GM21390 (cell line): Measurements from ENCODE around the gene RASSF7.

Source experiments
- ATAC-seq: cut with Tn5 transposase; IDR thresholded peaks from one replicate; pipeline ENCODE4 v1.9.1; 2021; ENCODE audit not compliant: unreplicated experiment

The RASSF7 gene

DNA sequence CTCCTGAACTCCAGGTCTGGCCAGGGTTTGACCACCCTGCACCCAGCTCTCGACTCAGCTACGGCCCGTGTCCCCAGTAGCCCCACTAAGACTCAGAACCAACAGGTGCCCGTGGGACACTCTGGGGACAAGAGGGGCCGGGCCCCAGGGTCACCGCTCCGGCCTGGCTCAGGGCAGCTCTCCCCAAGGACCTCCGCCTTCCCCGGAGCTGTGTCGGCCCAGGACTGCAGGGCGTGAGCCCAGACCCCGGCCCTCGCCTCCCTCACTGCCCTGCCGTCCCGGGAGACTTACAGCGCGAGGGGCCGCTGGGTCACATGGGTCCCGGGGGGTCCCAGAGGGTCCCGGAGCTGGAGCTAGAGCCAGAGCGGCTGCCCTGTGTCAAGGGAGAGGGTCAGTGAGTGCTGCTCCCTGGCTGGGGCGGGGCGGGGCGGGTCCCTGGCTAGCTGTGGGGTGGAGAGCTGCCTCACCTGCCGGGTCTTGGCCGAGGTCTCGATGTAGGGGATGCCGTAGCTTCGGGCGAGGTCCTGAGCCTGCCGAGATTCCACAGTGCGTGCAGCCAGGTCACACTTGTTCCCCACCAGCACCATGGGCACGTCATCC lies 27.7 kb upstream of the RASSF7 start:
- no peak for ATAC-seq

DNA sequence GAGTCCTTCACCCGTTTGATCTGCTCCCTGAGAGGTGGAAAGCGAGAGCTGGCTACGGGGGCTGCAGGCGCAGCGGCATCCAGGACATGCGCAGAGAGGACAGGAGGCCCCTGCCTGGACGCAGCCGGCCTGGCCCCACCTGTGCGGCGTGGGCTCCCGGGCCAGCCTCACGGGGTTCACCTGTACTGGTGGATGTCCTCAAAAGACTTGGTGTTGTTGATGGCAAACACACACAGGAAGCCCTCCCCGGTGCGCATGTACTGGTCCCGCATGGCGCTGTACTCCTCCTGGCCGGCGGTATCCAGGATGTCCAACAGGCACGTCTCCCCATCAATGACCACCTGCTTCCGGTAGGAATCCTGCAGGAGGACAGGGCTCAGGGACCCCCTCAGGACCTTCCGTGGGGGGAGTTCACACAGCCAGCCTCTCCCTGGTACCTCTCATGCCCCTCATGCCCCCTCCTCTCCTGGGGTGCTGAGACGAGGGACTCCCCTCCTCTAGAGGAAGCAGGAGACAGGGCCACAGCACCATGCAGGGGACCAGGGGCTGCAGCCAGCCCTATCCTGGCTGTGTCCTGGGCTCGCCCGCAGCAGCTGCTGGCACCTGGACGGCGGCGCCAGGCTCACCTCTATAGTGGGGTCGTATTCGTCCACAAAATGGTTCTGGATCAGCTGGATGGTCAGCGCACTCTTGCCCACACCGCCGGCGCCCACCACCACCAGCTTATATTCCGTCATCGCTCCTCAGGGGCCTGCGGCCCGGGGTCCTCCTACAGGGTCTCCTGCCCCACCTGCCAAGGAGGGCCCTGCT lies 27.0 kb upstream of the RASSF7 start:
- ATAC-seq, result no peak

- ATAC-seq, result no peak
Observed at GRCh38 chr11:534396-535209, 26.2 kb upstream of the RASSF7 start.

- peak; percentile 12 for ATAC-seq
Observed at GRCh38 chr11:535210-535518, 25.6 kb upstream of the RASSF7 start.

DNA sequence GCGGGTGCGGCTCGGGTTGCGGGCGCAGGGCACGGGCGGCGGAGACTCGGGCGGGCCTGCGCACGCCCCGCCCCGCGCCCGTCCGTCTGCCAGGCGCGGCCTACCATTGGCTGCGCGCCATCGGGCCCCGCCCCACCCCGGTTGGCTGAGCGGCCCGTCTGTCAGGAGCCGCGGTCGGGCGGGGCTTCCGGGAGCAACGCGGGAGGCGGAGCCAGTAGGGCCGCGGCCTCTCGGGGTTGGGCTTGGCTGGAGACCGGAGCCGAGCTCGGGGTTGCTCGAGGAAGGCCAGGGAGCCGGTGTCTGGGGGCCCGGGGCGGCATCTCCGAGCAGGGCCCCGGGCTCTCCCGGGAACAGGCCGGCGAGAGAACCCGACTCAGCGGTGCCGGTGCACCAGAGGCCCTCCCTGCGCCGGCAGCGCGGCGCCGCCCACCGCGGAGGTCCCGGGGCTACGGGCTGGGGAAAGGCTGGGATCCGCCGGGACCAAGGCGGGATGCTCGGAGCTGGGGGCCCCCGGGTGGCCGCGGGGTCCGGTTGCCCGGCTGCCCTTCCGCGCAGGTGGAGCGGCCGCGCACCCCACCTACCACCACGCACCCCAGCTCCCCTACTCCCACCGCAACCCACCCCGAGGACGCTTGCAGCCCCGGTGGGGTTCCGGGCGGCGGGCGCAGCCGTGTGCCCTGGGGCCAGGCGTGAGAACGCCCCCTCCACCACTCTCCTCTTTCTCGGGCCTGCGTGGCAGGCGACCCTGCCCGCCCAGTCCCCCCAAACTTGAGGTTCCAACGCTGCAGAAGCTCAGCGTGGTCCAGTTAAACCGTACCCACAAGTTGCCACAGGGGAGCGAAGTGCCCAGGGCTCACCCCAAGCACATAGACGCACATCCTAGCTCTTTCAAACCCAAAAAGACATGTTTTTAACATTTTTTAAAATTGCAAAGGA lies 25.0 kb upstream of the RASSF7 start, which contains the start of gene HRAS:
Gene HRAS (minus strand): TSS at position 58 of the 936 bp plus-strand sequence.
- peak; percentile 63 for ATAC-seq

GRCh38 chr11:536841-537621 lies 23.7 kb upstream of the RASSF7 start, which contains the start of gene LRRC56:
LRRC56 (plus strand) TSS chr11:537527; CDS start chr11:540685, 3,158 bp downstream.
- ATAC-seq, result peak; percentile 44

GRCh38 chr11:537622-538430 lies 22.9 kb upstream of the RASSF7 start:
- no peak for ATAC-seq

DNA sequence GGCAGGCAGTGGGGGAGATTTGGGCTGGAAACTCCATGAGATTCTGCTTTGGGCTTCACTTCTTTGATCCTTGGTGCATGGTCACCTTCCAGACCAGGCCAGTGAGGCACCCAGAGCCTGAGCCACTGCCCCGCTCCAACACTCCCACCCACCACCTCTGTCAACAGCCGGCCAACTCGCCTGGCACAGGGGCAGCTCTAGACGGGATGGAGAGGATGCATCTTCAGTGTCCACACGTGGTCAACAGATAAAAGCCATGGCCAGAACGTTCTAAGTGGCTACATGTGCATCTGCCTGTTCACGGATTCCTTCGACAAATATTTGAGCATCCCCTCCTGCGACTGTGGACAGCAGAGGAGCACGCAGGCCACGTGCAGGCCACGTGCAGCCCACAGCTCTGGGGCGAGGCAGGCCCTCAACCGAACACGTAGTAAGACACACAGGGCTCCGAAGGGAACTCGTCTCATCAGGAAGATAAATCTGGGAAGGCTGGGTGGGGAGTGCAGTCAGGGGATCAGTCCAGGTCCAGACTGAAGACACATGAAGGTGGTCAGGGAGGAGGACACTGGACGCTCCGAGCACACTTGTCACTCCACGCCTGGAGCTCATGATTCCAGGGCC lies 22.2 kb upstream of the RASSF7 start:
- no peak for ATAC-seq

DNA sequence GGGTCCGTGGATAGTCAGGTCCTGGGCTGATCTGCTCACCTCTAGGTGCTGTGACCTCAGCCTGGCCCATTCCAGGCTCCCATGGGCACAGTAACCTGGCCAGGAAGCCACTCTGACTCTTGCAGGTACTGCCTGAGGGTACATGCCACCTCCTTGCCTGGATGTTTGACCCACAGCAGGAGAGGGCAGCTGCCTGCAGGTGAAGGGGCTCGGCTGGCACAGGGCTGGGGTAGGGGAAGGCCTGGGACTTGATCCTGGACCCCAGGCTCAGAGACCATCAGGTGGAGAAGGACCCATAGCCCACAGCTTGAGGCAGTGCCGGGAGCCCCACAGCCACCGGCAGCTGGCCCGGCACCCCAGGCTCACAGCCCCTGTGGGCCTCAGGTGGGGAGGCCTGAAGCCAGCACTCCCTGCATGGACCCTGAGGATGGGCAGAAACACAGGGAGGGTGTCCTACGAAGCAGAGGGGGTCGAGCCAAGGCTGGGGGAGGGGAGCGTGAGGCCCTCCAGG lies 20.7 kb upstream of the RASSF7 start:
- ATAC-seq, result no peak

DNA sequence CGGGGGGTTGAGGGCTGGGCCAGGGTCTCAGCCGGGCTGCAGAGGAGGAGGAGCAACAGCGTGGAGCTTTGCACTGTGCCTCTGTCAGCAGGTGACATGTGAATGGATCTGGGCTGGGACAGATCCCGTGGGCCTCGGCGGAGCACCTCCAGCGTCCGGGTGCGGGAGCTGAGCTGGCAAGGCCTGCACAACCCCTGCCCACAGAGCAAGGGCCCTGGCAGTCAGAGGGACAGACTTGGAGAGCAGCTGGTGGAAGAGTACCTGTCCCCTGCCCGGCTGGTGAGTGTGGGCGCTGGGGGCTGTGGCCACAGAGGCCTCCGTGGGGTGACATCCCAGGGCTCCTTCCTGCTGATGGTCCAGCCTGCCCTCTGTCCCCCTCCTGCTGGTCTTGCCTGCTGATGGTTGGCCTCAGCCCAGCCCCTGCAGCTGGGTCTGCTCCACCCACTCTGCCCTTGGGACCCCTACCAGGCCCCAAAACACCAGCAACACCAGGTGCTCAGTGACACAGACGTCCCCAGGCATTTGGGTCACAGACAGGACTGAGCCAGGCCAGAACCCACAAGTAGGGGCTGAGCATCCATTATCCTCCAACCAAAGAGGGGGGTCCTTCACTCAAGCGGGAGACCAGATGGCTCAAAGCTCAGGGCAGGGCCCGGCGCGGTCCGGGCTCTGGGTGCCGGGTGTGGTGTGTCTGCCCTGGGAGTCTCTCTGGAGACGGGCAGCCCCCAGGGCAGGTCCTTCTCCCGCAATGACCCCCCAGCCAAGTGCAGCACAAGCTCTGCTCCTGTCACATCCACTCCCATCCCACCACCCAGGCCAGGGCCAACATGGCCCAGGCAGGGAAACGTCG lies 20.0 kb upstream of the RASSF7 start:
- no peak for ATAC-seq

DNA sequence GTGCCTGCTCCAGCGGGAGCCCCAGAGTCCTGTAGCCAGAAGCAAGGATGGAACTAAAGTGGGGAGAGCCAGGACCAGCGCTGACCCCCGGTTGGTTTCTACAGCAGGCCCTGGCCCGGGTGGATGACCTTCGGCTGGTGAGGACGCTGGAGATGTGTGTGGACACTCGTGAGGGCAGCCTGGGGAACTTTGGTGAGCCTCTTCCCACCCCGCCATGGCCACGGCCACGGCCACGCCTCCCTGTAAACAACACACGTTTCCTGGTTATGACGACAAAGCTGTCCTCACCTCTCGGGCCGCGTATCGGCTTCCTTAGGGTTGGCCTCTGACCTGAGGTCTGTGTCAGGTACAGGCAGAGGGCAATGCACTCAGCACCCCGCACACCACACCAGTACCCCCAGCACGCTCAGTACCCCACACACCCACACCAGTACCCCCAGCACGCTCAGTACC lies 19.3 kb upstream of the RASSF7 start:
- ATAC-seq, result no peak

GRCh38 chr11:544817-545166 lies 16.0 kb upstream of the RASSF7 start:
- no peak for ATAC-seq

DNA sequence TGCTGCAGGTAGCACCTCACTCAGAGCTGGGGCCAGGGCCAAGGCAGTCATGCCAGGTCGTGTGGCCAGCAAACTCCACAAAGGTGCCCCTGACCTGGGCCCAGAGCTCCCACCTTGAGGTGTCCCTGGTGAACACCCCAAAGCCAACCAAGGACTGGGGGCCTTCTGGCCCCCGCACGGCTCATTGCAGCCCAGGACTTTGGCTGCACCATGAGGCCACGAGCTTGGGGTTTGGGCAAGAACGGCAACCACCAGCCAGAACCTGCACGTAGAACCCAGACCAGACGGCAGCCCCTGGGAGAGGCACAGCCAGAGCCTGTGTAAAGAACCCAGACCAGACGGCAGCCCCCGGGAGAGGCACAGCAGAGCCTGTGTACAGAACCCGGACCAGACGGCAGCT lies 15.6 kb upstream of the RASSF7 start:
- ATAC-seq, result no peak

DNA sequence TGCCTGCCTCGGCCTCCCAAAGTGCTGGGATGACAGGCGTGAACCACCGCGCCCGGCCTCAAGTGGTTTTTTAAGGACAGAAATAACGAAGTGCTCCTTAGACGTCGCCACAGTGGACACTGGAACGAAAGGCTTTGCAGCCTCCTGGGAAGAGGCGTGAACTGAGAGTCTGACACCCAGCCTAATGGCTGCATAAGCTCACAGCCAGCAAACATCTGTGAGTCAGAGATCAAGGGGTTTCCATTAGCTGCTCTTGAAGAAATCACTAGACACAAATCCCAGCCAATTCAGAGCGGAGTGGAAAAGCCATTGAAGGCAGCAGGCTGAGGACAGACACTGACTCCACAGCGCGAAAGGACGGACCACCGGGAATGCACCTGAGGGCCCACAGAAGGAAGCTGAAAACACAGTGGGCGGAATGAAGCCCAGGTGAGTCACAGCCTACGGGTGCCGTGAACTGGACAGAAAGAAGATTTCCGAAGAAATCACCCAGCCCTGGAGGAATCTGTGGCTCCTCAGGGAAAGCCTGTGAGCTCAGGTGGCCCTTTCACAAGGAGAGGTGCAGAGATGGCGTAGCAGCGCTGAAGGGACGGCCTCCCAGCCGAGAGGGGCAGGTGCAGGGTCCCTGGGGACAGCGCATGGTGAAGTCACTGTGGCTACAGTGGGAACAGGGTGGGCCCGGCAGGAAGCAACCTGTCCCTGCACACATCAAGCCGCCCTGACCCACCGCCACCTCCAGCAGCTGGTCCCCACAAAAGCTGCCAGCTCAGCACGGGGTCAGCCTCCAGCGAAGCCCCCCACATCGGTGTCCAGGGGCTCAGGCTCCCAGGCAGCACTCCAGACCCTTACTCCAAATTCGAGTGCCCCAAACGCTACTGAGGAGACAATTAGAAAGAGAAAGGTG lies 11.8 kb upstream of the RASSF7 start:
- ATAC-seq, result no peak

GRCh38 chr11:550021-550745 lies 10.6 kb upstream of the RASSF7 start:
- ATAC-seq, result no peak

- ATAC-seq, result no peak
Observed at GRCh38 chr11:550746-551085, 10.1 kb upstream of the RASSF7 start.
